Breast epithelium (tissue), 3 donors: Measurements from ENCODE around the gene VMP1.

ENCODE experiments used
- POLR2A ChIP-seq: fragments of 450-650 bp; IDR thresholded peaks from one replicate; pipeline ENCODE4 v1.6.1; 2016; ENCODE audit warnings: antibody characterized with exemption, mild to moderate bottlenecking, moderate library complexity
- POLR2AphosphoS5 ChIP-seq, 3 donors: sonication (generic); formaldehyde crosslinking; IDR thresholded peaks; one replicate each; pipeline ENCODE4 v1.6.1; 2017; ENCODE audit warnings: antibody characterized with exemption in 3 of 3
- TF ChIP-seq, protein P1 (sequence below), 3 donors: fragments of 450-650 bp; IDR thresholded peaks; one replicate each; pipeline ENCODE4 v1.5.1; 2016 to 2017; ENCODE audit warnings: antibody characterized with exemption in 3 of 3, mild to moderate bottlenecking in 3 of 3, moderate library complexity in 3 of 3

GRCh38 chr17:59722623-59723022 lies 15.2 kb downstream of the VMP1 start:
- TF ChIP-seq, protein P1, sequence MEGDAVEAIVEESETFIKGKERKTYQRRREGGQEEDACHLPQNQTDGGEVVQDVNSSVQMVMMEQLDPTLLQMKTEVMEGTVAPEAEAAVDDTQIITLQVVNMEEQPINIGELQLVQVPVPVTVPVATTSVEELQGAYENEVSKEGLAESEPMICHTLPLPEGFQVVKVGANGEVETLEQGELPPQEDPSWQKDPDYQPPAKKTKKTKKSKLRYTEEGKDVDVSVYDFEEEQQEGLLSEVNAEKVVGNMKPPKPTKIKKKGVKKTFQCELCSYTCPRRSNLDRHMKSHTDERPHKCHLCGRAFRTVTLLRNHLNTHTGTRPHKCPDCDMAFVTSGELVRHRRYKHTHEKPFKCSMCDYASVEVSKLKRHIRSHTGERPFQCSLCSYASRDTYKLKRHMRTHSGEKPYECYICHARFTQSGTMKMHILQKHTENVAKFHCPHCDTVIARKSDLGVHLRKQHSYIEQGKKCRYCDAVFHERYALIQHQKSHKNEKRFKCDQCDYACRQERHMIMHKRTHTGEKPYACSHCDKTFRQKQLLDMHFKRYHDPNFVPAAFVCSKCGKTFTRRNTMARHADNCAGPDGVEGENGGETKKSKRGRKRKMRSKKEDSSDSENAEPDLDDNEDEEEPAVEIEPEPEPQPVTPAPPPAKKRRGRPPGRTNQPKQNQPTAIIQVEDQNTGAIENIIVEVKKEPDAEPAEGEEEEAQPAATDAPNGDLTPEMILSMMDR (IDR thresholded peaks at IDR 0.05): no peak
- TF ChIP-seq POLR2AphosphoS5 (IDR thresholded peaks at IDR 0.05) (no peak), POLR2A (no peak)
